ENCODE measurements around the gene SMAD3.

SMAD3 gene

GRCh38 chr15:67167091-67167490 is 101.7 kb downstream of the SMAD3 start:
- DNase-seq: no peak

- DNase-seq: no peak
Observed at GRCh38 chr15:67168694-67169093, 103.3 kb downstream of the SMAD3 start.

- DNase-seq: no peak
Observed at GRCh38 chr15:67170143-67170925, 104.9 kb downstream of the SMAD3 start.

- no peak for DNase-seq
Observed at GRCh38 chr15:67171471-67171870, 106.1 kb downstream of the SMAD3 start.

- no peak for DNase-seq
Observed at GRCh38 chr15:67172172-67172571, 106.8 kb downstream of the SMAD3 start.

GRCh38 chr15:67173005-67173404 is 107.6 kb downstream of the SMAD3 start:
- DNase-seq: no peak

- no peak for DNase-seq
Observed at GRCh38 chr15:67173786-67174185, 108.4 kb downstream of the SMAD3 start.

GRCh38 chr15:67174446-67174845 is 109.0 kb downstream of the SMAD3 start:
- DNase-seq: no peak

GRCh38 chr15:67174864-67175573 is 109.6 kb downstream of the SMAD3 start:
- DNase-seq: no peak

GRCh38 chr15:67175643-67176071 is 110.3 kb downstream of the SMAD3 start:
- peak; percentile 96 for DNase-seq

GRCh38 chr15:67176195-67176971 is 111.0 kb downstream of the SMAD3 start:
- DNase-seq: peak; percentile 11

GRCh38 chr15:67177752-67178151 is 112.3 kb downstream of the SMAD3 start:
- DNase-seq: peak; percentile 75

GRCh38 chr15:67178569-67179210 is 113.3 kb downstream of the SMAD3 start:
- DNase-seq: no peak

- DNase-seq: no peak
Observed at GRCh38 chr15:67179411-67179995, 114.1 kb downstream of the SMAD3 start.

GRCh38 chr15:67180035-67180434 is 114.6 kb downstream of the SMAD3 start:
- no peak for DNase-seq

GRCh38 chr15:67180514-67181191 is 115.3 kb downstream of the SMAD3 start:
- no peak for DNase-seq

- DNase-seq: no peak
Observed at GRCh38 chr15:67181221-67181639, 115.8 kb downstream of the SMAD3 start.

GRCh38 chr15:67183443-67184169 is 118.2 kb downstream of the SMAD3 start:
- DNase-seq: no peak

GRCh38 chr15:67184208-67184925 is 119.0 kb downstream of the SMAD3 start:
- no peak for DNase-seq

GRCh38 chr15:67185051-67185450 is 119.6 kb downstream of the SMAD3 start:
- no peak for DNase-seq

All from inflammatory macrophage treated with lipopolysaccharide for 4 hours (primary cell).